Common myeloid progenitor, CD34-positive (primary cell): Measurements from ENCODE around the gene TLCD2.
"Not testable (repeated sequence)": the region's sequence is repeated elsewhere in the genome, so short reads cannot be mapped to it uniquely, and the experiment has no call there.

ENCODE experiments used
- CTCF ChIA-PET: fragments of 350-600 bp; sonication (Branson Sonifier 250); formaldehyde crosslinking; loops from one replicate; lab custom pipeline; 2021; ENCODE audit warnings: antibody characterized with exemption; lab: Charles Lee
- POLR2A ChIA-PET: fragments of 350-600 bp; sonication (Branson Sonifier 250); formaldehyde crosslinking; loops from one replicate; lab custom pipeline; 2021; ENCODE audit warnings: antibody characterized with exemption; lab: Charles Lee
- DNase-seq, 3 donors: peaks; one replicate each; pipeline versions ENCODE4 v3.0.0 to v3.0.0-alpha.2; 2013
- H3K27ac ChIP-seq, 2 experiments: 1 replicate in 1 of 2; 2 replicates in 1 of 2; pipeline ENCODE4 v1.7.0; 2013; ENCODE audit warnings: inconsistent platforms in 2 of 2, low read length in 2 of 2, mild to moderate bottlenecking in 2 of 2, low read depth in 1 of 2, moderate library complexity in 1 of 2; ENCODE audit not compliant: severe bottlenecking in 2 of 2, insufficient read depth in 1 of 2, poor library complexity in 1 of 2
- H3K27me3 ChIP-seq, 5 experiments: replicated peaks in 2 of 5; 1 replicate in 3 of 5; 2 replicates in 2 of 5; pipeline versions ENCODE4 v1.6.1 to v1.7.0; 2013; ENCODE audit warnings: low read length in 4 of 5, mild to moderate bottlenecking in 2 of 5, moderate library complexity in 2 of 5, inconsistent platforms in 1 of 5; ENCODE audit not compliant: insufficient read depth in 5 of 5, control insufficient read depth in 4 of 5
- H3K36me3 ChIP-seq, 4 experiments: 1 replicate in 2 of 4; 2 replicates in 2 of 4; pipeline versions ENCODE4 v1.6.1 to v1.7.0; 2013; ENCODE audit warnings: low read length in 3 of 4, control low read depth in 1 of 4, mild to moderate bottlenecking in 1 of 4; ENCODE audit not compliant: control insufficient read depth in 4 of 4, insufficient read depth in 4 of 4
- H3K4me1 ChIP-seq, 4 experiments: 1 replicate in 3 of 4; 2 replicates in 1 of 4; pipeline versions ENCODE4 v1.6.1 to v1.7.1; 2013; ENCODE audit warnings: low read length in 3 of 4, mild to moderate bottlenecking in 3 of 4, control low read depth in 1 of 4, inconsistent platforms in 1 of 4, moderate library complexity in 1 of 4; ENCODE audit not compliant: control insufficient read depth in 4 of 4, insufficient read depth in 4 of 4; ENCODE audit errors: control extremely low read depth in 1 of 4
- H3K4me3 ChIP-seq, 7 experiments: 1 replicate in 4 of 7; 2 replicates in 3 of 7; pipeline versions ENCODE4 v1.5.1 to v1.7.0; 2013; ENCODE audit warnings: mild to moderate bottlenecking in 7 of 7, low read length in 6 of 7, moderate library complexity in 6 of 7, inconsistent platforms in 2 of 7, low read depth in 2 of 7, control low read depth in 1 of 7; ENCODE audit not compliant: insufficient read depth in 4 of 7, control insufficient read depth in 1 of 7; ENCODE audit errors: extremely low read depth in 1 of 7
- H3K9me3 ChIP-seq, 5 experiments: 1 replicate in 4 of 5; 2 replicates in 1 of 5; pipeline versions ENCODE4 v1.6.1 to v1.7.1; 2013; ENCODE audit warnings: low read length in 4 of 5, mild to moderate bottlenecking in 2 of 5, inconsistent platforms in 1 of 5, low read depth in 1 of 5, moderate library complexity in 1 of 5; ENCODE audit not compliant: control insufficient read depth in 4 of 5, insufficient read depth in 2 of 5; ENCODE audit errors: control extremely low read depth in 1 of 5
- WGBS: methylation state at CpG from one replicate; pipeline ENCODE4 v1.1.5; 2013; ENCODE audit not compliant: insufficient coverage; 5-methylcytosine and 5-hydroxymethylcytosine counted together

The TLCD2 gene

DNA sequence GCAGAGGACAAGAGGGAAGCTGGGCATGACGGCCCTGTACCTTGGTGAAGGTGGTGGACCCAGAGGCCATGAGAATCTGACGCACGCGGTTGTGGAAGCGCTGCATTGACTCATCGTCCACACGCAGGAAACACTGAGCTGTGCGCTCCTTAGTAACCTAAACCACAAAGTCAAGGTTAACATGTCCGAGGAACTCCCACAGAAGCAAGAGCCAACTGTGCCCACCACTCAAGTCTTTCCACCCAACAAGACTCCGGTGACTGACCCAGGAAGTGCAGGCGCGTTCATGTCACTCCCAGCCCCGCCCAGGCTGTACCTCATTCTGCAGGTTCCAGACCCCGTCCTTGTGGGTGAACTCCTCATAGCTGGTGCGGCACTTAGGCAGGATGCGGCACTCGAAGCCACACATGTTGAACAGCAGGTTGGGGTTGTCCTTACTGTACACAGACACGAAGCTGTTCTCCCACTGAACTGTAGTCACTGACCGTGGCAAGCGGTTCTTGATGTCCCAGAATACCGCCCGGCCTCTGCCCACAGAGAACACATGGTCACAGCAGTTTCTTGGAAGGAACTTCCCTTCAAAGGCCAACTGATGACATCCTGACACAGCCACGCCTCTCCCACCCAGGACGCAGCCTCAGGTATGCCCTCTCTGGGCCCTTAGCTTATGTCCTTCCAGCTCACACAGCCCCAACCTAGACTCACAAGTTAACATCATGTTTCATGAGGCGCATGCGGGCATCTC is 37.0 kb downstream of the TLCD2 start:
- Histone ChIP-seq H3K36me3 (peaks cover 31 to 91% (median 79%) of the 10 kb centered on the region in 4 experiments), H3K4me1 (no peaks in the 10 kb centered on the region), H3K9me3 (no peaks in the 10 kb centered on the region), H3K27ac (no peak overlapping the region), H3K4me3 (no peak overlapping the region), H3K27me3 (no peaks in the 10 kb centered on the region)
- ChIA-PET CTCF (interaction anchor here (0.9 to 2.8 kb wide), 6 partner anchors 9 to 188 kb away, joined by 3 to 11 read pairs (median 4); no protein-coding TSS in a partner anchor), POLR2A (interaction anchor here (1.0 kb wide), 1 partner anchor 43 kb away, joined by 3 read pairs; no protein-coding TSS in a partner anchor)
- no peak for DNase-seq
- WGBS, result 93% methylated on average over 26 of the region's 26 CpGs

DNA sequence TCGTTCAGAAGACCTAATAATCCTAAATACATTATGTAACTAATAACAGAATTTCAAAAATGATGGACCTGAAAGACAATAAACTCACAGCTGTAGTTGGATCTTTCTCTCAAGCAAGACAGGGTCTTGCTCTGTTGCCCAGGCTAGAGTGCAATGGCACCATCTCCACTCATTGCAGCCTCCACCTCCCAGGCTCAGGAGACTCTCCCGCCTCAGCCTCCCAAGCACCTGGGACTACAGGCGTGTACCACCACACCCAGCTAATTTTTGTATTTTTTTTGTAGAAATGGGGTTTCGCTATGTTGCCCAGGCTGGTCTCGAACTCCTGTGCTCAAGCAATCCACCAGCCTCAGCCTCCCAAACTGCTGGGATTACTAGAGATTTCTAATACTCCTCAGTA is 46.2 kb downstream of the TLCD2 start:
- CTCF ChIA-PET, result interaction anchor here (1.3 to 6.8 kb wide), 3 partner anchors 14 to 119 kb away, joined by 3 to 39 read pairs (median 5); partner anchors contain the start of gene RILP

DNA sequence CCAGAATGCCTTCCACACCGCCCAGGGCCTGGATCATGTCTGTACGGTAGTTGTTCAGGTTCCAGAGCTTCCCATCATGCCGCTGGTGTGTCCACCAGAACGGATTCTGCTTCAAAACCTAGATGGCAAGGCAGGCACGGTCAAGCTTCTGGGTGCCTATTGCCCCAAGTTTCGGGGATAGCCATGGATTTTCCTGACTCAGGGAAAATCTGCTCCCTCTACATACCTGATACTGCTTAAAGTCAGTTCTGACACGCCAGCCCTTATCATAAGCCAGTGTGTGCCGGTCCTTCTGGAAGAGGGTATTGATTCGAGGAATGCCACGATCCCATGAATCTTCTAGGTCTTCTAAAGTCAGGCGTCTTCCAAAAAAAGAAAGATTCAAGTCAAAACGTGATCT is 49.1 kb downstream of the TLCD2 start:
- Histone ChIP-seq H3K4me1 (no peaks in the 10 kb centered on the region), H3K4me3 (no peak overlapping the region), H3K27ac (no peak overlapping the region), H3K36me3 (peaks cover 21 to 89% (median 69%) of the 10 kb centered on the region in 4 experiments), H3K27me3 (no peaks in the 10 kb centered on the region), H3K9me3 (no peaks in the 10 kb centered on the region)
- no peak for DNase-seq
- 95% methylated on average over 12 of the region's 12 CpGs for WGBS
- ChIA-PET CTCF (interaction anchor here (1.3 to 6.8 kb wide), 5 partner anchors 8 to 52 kb away, joined by 3 to 39 read pairs (median 10); partner anchors contain the start of gene RILP), POLR2A (interaction anchor here (0.6 kb wide), 1 partner anchor 45 kb away, joined by 5 read pairs; no protein-coding TSS in a partner anchor)

More for the DNA sequence above, 46.2 kb downstream of the TLCD2 start:
- peaks cover 16 to 85% (median 60%) of the 10 kb centered on the region in 4 experiments for H3K36me3 ChIP-seq
- H3K27ac ChIP-seq, H3K9me3 ChIP-seq, H3K4me1 ChIP-seq, H3K4me3 ChIP-seq, H3K27me3 ChIP-seq, POLR2A ChIA-PET, DNase-seq: not testable (repeated sequence)
- no CpG with 5 or more reads among the region's 5 CpGs for WGBS

DNA sequence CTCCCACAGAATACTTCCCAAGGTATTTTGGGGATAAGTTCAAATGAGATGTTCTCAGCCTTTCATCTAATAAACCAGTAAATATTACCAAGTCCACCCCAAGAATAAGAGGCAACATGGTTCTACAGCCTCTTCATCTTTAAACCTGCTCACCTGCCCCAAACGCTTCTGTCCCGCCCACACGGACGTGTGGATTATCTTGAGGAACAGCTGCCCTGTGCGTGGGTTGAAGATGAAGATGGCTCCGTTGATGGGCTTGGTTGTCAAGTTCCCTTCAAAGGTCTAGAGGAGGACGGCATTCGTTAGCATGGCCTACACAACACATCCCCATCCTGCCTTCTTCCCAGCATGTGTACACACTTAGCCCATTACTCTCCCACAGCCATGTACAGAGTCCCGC is 52.1 kb downstream of the TLCD2 start:
- H3K27ac ChIP-seq, result no peak overlapping the region
- ChIA-PET POLR2A (no interaction called here), CTCF (interaction anchor here (1.4 to 1.6 kb wide), 3 partner anchors 9 to 14 kb away, joined by 4 to 11 read pairs (median 11); no protein-coding TSS in a partner anchor)
- peaks cover 26 to 91% (median 78%) of the 10 kb centered on the region in 4 experiments for H3K36me3 ChIP-seq
- 100% methylated on average over 8 of the region's 9 CpGs for WGBS
- H3K4me1 ChIP-seq, result no peaks in the 10 kb centered on the region
- H3K9me3 ChIP-seq, result no peaks in the 10 kb centered on the region
- no peaks in the 10 kb centered on the region for H3K27me3 ChIP-seq
- no peak overlapping the region for H3K4me3 ChIP-seq
- DNase-seq, result no peak

DNA sequence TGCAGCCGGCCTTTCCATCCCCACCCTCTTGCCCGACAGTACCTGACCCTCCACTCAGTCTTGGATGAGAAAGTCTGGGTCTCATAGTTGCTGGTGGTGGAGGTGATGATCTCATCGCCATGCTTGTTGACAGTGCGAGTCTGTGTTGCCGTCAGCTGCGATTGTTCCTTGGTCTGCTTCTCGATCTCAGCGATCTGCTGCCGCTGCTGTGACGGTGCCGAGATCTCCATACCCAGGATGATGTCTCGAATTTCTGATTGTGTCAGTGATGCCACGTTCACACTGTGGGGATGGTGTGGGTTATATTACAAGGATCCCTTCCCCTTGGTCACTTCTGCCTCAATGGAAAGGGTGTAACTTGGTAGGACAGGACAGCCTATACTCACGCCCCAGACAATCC is 56.4 kb downstream of the TLCD2 start:
- Histone ChIP-seq H3K4me3 (no peak overlapping the region), H3K9me3 (no peaks in the 10 kb centered on the region), H3K27ac (no peak overlapping the region), H3K27me3 (no peaks in the 10 kb centered on the region), H3K4me1 (peaks cover 0 to 14% (median 12%) of the 10 kb centered on the region in 4 experiments), H3K36me3 (peaks cover 15 to 81% (median 69%) of the 10 kb centered on the region in 4 experiments)
- DNase-seq, result no peak
- ChIA-PET CTCF (interaction anchor here (0.7 kb wide), 1 partner anchor 15 kb away, joined by 3 read pairs; no protein-coding TSS in a partner anchor), POLR2A (no interaction called here)
- whole genome bisulfite sequencing, result 100% methylated on average over 7 of the region's 14 CpGs

DNA sequence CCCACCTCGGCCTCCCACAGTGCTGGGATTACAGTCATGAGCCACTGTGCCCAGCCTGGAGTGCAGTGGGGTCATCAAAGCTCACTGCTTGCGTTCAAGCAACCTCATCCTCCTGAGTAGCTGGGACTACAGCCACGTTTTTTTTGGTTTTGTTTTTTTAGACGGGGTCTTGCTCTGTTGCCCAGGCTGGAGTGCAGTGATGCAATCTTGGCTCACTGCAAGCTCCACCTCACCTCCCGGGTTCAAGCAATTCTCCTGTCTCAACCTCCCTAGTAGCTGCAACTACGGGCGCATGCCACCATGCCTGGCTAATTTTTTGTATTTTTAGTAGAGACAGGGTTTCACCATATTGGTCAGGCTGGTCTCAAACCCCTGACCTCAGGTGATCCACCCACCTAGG is 57.4 kb downstream of the TLCD2 start:
- Histone ChIP-seq H3K4me1 (peaks cover 0 to 24% (median 22%) of the 10 kb centered on the region in 4 experiments), H3K36me3 (peaks cover 8 to 71% (median 60%) of the 10 kb centered on the region in 4 experiments)
- H3K27ac ChIP-seq, H3K4me3 ChIP-seq, POLR2A ChIA-PET, H3K27me3 ChIP-seq, DNase-seq, H3K9me3 ChIP-seq: not testable (repeated sequence)
- CTCF ChIA-PET, result interaction anchor here (0.6 to 1.5 kb wide), 5 partner anchors 10 to 210 kb away, joined by 3 to 4 read pairs (median 4); no protein-coding TSS in a partner anchor
- WGBS, result 94% methylated on average over 7 of the region's 7 CpGs
